Activated CD4-positive, alpha-beta T cell treated with anti-CD3 and anti-CD28 coated beads, Interleukin-2, amount 50 U/mL, for 1 hour (primary cell): ENCODE data around the gene LSM12.

Experiments used
- DNase-seq: peaks from one replicate; pipeline ENCODE4 v3.0.0-alpha.2; 2020

LSM12 gene

DNA sequence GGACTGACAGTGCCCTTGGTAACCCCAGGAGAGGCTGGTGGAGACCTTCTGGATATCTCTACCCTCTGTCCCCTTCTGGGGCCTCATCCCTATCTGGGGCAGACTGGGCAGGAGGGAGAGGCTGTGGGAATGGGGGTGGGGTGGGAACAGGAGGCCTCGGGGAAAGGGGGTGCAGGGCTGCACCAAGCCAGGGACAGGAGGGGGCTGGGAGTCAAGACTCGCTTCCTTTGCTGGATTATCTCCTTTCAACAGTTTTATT is 28.8 kb upstream of the LSM12 start:
- no peak for DNase-seq

DNA sequence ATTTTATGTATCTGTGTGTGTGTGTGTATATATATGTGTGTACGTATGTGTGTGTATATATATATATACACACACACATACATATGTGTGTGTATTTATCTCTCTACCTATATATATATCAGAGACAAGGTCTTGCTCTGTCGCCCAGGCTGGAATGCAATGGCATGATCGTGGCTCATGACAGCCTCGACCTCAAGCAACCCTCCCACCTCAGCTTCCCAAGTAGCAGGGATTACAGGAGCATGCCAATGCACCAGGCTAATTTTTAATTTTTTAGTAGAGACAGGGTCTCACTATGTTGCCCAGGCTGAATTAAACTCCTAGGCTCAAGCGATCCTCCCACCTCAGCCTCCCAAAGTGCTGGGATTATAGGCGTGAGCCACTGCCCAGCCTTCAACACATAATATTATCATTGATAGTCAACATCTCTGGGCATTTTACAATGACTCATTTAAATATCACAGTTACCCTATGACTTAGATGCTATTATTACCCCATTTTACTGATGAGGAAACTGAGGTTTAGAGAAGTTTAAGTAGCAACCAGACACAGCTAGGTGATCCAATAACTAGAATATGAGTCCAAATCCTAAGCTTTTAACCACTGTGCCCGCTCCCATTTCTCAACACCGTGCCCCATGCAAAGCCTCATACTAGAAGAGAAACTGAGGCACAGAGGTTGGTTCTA is 28.4 kb upstream of the LSM12 start:
- no peak for DNase-seq

DNA sequence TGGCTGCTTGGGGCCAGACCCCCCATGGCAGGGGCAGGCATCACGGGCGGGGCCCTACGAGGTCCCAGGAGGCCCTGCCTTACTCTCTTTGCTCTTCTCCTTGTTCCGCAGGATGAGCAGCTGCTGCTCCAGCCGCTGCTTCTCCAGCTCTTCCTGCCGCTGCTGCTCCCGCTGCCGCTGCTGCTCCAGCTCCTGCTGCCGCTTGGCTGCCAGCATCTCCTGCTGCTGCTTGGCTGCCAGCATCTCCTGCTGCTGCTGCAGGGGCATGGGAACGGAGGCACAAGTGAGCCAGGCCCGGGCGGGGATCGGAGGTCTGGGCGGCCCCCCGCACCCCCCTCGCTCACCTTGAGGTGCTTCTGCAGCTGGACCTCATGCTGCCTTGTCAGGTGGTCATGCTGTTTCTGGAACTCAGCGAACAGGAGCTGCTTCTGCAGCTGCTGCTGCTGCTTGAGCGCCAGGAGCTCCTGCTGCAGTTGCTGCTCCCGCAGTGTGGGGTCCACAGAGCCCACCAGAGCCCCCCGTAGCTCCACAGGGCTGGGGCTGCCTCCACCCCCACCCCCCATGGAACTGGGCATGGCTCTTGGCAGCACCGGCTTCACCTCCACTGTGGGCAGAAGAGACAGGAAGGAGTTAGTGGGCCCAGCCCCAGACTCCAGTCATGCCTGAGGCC is 26.9 kb upstream of the LSM12 start:
- no peak for DNase-seq

DNA sequence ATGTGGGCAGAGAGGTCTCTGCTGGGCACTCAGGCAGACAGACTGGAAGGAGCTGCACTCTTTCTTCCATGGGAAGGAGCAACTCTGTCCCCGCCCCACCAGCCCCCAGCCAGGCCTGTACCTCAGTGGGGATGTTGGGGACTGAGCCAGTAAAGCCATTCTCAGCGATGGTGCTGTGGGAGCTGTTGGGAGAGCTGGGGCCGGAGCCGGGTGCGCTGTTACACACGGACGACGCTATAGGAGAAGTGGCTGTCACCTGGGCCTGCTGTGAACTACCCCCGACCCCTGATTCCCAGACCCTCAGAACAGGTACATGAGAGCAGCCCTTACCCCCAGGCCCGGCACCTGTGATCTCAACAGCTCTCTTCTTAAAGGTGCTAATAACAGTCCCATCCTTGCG is 25.6 kb upstream of the LSM12 start:
- no peak for DNase-seq

DNA sequence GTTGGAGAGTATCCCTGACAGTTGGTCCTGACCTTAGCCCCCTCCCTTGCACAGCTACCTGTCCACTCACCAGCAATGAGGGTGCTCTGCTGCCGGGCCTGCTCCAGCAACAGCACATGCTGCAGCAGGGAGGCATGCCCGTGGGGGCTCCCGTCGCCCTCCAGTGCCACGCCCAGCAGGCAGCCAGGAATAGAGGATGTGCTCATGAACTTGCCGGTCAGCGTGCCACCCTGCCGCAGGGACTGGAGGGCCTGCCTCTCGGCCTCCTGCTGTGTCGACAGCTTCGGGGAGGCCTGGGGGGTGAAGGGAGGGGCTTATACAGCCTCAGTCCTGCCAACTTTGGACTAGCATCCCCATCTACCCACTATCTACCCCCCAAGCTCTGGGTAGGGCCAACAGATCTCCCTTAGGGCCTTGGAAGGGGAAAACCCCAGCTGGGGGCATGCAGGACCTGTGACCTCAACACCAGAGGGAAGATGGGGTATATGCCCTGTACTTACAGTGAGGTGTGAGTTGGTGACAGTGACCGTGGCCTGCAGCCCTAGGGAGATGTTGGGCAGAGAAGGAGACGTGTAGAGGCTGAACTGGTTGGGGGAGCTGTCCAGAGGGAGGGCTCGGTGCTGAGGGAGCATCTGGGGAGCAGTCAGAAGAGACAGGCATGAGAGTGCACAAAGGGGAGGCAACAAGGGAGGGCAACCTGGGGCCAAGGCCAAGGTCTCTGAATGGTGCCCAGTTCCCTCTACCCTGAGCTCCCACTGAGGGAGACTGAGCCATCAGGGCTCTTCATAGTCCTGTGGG is 24.9 kb upstream of the LSM12 start:
- DNase-seq, result no peak

DNA sequence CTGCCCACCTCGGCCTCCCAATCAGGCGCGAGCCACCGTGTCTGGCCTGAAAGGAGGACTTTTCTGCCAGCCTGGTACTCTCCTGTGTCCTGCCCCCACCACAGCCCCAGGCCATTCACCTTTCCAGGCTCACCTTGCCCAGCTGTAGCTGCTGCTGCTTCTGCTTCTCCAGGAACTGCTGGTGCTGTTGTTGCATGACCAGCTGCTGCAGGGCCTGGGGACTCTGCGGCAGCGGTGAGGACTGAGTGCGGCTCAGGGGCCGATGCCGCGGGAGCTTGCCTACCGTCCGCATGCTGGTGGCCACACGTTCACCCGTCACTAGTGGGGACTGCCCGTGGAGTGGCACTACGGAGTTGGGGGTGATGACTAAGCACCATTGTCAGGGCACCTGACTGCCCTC is 21.8 kb upstream of the LSM12 start:
- DNase-seq, result no peak

DNA sequence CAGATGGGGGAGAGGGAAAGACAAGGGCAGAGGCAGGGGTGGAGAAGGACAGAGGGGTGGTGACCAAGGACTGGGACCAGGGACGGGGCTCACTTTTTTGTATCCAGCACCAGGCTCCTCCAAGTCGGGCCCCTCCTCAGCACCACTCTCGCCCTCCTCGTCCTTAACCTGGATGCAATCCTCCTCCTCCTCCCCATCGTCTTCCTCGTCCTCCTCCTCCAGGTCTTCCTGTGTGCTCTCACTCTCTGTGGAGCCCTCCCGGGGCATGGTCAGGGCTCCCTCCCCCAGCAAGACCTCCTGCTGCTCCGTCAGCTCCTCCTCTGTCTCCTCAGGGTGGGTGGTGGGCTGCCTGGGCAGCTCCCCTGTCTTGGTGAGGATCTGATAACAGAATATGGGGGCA is 20.8 kb upstream of the LSM12 start:
- DNase-seq, result no peak

DNA sequence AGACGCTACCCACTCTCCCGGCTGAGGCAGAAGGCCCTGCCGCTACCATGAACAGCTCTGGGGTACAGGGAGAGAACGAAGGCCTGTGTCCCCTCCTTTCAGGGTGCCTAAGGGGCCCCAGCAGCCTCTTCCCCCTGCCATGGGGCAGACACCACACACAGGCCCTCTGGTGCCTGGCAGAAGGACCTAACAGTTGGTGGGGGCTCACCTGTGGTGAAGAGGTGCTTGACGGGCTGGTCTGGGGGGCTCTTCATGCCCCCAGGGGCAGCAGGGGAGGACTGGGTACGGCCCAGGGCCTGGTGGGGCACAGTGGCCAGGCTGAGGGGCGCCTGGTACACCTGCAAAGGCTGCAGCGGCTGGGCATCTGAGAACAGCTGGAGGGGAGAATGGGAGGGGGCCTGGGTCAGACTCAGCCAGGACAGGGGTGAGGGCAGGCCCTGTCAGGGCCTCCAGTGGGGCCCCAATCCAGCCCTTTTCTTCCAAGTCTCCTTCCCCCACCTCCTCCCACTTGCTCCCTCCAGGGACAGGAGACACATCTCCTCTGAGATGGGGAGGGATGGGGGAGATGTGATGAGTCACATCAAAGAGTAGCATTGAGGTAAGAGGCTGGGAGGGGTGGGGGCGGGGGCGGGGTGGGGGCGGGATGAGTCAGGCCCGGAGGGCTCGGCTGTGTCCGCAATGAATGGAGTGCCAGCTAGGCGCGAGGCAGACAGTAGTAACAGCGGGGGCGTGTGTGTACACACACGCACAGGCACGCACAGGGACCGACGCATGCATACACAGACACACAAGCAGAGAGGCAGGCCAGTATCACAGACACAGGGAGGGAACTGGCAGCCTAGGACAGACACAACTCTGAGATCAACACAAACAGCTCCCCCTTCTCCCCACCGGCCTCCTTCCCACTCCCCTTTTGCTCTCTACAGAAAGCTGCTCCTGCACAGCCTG is 20.2 kb upstream of the LSM12 start:
- DNase-seq, result peak; percentile 39

DNA sequence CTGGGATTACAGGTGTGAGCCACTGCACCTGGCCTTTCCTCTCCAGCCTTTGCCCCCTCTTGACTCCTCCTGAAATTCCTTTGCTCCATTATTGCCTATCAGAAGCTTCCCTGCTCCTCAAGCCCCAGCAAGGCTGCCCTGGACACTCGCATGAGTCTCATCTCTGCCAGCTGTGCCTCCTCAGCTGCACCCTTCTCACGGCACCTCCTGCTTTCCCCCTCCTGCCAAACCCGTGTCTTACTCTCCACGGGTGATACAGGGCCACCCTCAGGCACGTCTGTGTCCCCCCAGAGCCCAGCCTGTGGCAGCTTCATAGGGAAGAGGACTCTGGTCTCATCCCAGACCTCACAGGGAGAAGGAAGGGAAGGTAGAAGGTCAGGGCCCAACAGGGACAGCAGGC is 19.4 kb upstream of the LSM12 start:
- no peak for DNase-seq

DNA sequence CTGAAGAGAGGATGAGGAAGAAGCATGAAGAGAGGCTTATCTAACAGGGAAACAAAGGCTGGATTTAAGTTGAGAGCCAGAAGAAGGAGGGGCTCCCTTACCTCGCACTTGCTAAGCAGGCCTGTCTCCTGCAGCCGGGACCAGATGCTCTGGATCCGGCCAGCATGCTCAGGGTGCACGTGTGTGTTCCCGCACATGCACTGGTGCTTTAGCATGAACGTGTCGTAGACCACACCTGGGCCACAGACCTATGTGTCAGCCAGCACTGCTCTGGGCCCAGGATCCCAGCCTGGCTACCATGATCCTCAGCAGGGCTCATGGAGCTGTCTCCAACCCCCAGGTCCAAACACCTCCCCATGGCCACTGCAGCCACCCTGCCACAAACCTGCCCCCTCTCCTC is 18.4 kb upstream of the LSM12 start:
- DNase-seq, result no peak

DNA sequence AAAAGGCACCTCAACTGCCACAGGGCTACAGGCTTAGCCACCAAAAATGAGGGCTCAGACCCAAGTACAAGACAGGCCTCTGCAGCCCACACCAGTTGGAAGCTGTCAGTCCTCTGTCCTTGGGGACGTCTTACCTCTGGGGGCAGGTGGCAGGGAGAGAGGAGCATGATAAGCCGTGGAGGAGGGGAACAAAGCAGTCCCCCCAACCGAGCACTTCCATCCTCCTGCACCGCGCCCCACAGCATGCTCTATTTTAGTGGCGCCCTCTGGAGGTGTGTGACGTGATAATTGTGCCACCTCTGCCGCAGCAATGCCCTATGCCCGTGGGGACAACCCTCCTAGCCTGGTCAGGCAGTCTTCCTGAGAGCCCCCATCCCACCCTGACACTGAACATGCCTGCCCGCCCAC is 17.7 kb upstream of the LSM12 start:
- DNase-seq, result peak; percentile 22

DNA sequence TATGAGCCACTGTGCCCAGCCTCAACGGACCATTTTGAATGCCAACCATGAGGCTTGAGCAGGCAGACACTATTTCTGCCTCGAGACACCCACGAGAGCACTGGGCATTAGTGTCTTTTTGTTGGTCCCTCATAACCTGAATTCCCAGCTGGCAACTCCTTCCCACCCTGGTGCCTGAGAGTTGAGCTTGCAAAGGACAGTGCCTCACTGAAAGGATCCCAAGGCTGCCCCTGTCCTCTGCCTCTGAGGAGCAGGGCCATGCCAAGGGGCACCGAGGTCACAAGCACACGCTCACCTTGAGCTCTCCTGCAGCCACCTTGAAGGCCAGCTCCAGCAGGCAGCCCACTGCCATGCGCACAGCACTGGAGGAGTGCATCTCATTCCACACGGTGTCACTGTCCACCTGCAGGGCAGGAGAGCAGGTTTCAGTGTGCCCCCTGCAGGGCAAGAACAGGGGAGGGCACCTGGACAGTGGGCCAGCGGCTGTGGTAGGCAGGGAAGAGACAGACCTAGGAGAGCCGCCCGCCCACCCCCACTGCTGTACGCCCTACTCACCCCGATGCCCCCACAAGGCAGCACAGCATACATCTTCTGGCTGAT is 16.9 kb upstream of the LSM12 start:
- DNase-seq, result no peak

DNA sequence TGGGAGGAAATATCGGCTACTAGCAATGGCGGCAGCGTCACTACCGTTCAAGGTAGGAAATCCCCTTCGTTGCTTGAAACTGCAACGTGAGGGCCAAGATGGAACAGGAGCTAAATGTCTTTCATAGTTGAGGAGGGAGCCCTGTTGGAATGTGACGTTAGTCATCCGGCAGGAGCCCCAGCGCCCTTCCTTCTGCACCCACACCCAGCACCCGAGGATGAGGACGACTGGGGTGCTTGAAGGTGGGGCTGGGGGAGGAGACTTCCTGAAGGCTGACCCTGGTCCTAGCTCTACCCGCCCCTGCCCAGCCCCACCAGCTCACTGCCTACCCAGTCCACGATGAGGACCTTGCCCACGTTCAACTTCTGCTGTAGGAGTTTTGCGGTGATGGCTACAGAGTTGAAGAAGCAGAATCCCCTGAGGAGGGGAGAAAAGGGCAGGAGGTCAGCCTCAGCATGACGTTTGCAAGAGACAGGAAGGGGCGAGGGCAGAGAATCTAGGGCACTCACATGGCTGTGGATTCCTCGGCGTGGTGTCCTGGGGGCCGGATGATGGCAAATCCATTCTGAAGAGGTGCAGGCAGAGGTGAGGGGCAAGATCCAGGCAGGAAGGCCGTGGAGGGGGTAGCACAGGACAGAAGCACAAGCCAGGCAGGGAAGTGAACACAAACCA is 15.9 kb upstream of the LSM12 start:
- no peak for DNase-seq

DNA sequence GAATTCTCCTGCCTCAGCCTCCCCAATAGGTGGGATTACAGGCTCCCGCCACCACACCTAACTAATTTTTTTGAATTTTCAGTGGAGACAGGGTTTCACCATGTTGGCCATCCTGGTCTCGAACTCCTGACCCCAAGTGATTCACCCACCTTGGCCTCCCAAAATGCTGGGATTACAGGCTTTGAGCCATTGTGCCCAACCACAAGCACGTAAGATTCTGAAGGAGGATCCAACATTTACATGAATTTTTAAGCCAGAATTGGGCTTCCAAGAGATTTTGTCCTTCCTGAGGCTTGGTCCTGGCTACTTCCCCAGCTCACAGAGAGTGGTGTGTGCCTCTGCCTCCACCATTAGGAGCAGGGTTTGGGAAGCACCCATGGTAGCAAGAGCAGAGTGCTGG is 15.2 kb upstream of the LSM12 start:
- no peak for DNase-seq

DNA sequence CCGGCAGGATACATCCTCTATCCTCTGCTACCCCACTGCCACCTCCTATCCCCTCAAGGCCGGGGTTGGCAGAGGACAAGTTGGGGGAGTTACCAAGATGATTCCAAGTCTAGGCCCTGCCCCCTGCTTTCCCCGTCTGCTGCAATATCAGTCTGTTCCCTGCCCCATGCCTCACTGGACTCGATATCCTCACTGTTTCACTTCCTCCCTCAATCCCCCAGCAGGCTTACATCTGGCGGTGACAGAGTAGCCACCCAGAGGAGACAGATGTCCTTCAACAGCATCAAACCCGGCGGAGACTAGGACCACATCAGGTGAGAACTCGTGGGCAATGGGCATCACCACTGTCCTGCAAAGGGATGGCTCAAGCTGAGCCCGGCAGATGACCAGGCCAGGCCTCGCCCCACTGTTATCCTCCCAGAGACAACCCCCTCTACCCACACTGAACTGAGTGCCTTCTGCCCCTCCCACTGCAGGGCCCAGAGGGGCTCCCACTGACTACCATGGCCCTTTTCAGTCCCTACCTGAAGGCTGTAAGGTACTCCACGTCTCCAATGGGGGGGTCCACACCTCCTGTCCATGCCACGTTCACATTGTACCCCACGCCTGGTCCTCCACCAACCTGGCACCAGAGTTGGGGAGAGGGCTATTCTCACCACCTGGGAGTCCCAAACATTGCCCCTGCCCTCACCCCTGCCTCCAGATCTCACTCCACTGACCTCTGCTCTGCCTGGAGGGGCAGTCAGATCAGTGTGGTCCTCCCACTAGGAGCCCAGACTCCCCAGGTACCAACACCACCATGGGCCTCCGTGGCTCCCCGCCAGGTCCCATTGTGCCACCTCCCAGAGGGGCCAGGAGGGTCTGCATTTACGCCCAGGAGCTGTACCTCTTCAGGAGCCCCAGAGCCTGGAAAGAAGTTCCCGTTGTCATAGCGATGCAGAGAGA is 13.7 kb upstream of the LSM12 start:
- no peak for DNase-seq

DNA sequence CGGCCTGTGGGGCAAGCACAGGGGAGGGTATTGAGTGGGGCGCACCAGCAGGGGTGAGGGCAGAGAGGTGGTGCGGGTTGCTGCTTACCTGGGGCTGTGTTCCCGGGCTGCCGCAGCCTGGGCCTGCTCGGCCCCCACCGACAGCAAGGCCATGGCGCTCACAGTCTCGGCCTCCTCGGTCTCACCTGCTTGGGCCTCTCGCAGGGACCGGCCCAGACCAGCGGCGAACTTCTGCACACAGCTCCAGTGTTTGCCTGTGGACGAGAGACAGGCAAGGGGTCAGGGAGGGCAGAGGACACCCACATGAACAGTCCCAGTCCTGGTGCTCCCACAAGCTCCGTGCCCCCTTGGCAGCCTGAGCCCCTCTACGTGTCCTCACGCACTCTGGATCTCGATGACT is 11.9 kb upstream of the LSM12 start:
- no peak for DNase-seq

DNA sequence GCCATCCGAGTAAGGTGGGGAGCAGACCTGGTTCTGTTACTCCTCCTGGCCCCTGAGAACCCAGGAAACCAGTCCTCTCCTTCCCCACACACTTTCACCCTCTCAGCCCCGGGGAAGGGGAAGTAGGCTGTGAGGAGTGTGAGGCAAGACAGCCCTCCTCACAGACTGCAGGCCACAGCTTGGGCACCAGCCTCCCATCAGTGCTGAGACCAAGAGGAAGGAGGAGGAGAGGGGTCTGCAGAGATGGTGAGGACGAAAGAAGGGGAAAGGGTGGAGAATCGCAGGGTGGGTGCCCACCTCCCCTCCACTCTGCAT is 11.1 kb upstream of the LSM12 start:
- no peak for DNase-seq

DNA sequence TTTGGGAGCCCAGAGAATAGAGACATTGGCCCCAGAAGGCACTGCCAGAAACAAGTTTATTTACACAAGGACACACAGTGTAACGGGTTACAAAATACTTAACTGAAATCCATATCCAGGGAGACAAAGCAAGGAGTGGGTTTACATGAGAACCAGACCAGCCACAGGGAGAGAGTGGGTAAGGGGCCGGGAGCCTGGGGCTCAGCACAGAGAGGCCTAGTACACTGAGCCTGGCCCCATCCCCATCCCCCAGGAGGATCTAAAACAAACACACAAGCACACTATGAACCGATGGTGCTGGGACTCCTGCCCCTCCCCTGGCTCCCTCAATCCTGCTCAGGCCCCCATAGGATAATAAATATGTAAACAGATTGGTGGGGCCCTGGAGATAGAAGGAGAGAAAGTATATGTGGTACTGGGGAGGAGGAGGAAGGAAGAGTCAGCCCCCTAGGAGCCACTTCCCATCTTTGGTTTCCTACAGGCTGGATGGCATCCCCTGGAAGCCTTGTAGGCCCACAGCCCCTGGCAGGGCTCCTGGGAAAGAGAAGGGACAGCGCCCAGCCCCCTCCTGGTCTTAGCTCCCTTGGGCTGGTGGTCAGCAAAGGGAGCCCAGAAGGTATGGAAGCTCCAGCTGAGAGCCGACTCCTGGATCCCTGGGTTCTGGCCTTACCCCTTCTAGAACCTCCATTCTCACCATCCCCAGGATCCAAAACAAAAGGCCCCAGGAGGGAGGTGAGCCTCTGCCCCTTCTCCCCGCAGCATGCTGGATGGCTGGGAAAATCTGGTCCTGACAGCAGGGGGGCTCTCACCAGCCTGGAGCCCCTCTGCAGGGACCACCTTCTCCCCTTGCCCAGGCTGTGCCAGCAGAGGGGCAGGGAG is 10.5 kb upstream of the LSM12 start:
- no peak for DNase-seq

DNA sequence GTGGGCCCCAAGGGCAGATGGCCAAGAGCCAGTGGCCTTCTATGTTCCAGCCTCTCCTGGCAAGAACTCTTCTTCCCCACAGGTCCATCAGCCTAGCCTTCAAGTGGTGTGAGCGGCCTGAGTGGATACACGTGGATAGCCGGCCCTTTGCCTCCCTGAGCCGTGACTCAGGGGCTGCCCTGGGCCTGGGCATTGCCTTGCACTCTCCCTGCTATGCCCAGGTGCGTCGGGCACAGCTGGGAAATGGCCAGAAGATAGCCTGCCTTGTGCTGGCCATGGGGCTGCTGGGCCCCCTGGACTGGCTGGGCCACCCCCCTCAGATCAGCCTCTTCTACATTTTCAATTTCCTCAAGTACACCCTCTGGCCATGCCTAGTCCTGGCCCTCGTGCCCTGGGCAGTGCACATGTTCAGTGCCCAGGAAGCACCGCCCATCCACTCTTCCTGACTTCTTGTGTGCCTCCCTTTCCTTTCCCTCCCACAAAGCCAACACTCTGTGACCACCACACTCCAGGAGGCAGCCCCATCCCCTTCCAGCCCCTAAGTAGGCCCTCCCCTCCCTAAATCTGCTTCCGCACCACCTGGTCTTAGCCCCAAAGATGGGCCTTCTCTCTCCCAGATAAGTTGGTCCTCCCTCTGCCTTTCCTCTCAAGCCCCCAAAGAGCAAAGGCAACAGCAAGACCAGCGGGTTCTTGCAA is 9.3 kb upstream of the LSM12 start:
- DNase-seq, result no peak

DNA sequence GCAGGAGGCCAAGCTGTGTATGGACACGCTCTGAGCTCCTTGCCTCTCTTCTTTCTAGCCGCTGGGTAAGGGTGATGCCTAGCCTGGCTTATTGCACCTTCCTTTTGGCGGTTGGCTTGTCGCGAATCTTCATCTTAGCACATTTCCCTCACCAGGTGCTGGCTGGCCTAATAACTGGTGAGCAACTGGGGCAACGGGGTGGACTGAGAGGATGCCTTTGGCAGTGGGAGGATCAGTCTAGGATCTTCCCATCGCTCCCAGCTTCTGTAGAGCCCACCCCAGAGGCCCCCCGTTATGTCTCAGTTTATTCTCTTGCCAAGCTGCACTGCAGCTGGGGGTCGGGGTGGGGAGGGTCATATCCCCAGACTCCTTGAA is 8.4 kb upstream of the LSM12 start:
- DNase-seq, result no peak
